ENCODE results near the gene SIL1.
A peak's percentile ranks its signal among the peaks of the same experiment; 100 is the strongest.
"Not testable (repeated sequence)": the region's sequence is repeated elsewhere in the genome, so short reads cannot be mapped to it uniquely, and the experiment has no call there.

The SIL1 gene
- 60.6 to 115 (median 87.5) reads per million in 17 experiments for total RNA-seq

DNA sequence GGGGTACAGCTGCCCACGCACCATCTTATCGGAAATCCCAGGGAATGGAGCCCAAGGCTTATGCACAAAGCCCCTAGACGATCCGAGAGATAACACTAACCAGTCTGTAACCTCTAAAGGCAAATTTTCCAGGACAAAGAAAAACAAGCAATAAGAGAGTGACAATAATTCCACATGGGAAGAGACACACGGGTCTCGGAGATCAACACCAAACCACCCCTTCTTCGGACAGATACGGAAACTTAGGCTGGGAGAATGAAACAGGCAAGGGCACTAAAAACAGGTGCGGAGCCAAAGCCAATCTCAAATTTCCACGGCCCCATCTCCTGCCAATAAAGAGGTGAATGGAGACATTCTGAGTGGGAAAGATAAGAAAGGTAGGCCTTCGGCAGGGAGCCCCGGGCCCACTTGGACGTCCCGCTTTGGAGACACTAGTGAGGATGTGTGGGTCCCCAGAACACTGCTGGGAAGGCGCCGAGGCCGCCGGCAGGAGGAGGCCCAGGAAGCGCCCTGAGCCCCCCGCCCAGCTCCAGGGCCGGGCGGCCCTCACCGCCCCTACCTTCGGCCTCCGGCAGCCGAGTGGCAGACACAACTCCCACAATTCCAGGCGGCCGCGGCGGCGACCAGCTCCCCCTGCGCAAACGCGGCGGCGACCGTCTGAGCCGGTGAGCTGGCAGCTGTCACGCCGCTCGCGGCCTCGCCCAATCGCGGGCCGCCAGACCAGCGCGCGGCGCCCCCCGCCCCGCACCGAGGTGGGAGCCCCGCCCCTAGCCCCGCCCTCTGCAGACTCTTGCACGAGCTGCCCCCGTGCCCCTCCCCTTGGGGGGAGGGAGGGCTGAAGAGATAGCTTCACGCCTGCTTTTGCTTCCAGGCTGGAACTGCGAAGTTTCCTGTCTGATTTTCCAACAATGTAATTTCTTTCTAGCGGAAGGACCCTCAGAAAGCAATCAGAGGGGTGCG is at the start of gene SIL1:
Gene SIL1, minus strand, starts transcription at position 659 of the 960 bp plus-strand sequence. CDS start 70,525 bp downstream, outside the sequence.
- peak; percentile 96 to 99 (median 97) for DNase-seq

DNA sequence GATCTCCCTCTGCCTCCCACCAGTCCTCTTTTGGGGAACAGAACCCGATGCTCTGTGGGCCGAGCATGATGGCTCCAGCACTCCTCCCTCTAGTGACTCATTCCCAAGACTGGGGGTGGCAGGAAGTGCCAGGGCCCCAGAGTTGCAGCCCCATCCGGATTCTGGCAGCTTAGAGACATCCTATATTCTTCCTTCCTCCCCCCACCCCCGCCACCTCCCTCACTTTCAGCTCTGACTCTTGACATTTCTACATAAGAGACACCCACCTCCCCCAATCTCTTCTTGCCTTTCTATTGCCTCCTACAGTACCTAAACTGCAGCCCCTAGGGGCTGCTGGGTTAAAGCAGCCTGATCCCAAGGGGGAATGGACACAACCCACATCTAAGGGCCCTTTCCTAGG is 48.2 kb upstream of the SIL1 start:
- DNase-seq, result peak; percentile 84 to 95 (median 93)

DNA sequence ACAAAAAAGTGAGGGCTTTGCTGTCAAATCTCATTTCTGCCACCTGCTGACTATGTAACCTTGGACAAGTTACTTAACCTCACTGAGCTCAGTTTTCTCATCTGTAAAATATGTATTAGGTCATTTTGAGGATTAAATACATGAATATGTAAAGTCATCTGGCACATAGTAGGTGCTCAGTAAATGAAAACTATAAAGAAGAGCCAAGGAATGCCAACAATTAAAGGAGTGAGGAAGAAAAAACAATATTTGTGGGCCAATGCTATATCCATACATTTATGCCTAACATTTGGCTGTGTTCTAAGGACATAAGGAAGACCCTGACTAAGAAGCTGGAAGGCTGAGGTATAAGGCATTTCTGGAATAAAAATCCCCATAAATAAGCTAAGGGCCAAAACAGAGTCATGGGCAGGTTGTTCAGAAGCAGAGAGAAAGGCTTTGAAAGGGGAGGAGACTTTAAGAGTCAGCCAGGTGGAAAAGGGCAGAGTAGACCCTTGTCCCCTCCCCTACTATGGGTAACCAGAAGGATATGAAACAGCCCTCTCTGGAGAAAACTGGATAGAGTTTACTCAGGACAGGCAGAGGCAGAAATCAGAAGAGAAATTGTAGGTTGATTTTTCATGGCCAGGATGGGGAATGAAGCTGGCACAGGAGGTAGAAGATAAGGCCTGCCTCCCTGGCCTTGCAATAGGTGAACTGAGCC is 47.6 kb upstream of the SIL1 start:
- DNase-seq, result no peak

DNA sequence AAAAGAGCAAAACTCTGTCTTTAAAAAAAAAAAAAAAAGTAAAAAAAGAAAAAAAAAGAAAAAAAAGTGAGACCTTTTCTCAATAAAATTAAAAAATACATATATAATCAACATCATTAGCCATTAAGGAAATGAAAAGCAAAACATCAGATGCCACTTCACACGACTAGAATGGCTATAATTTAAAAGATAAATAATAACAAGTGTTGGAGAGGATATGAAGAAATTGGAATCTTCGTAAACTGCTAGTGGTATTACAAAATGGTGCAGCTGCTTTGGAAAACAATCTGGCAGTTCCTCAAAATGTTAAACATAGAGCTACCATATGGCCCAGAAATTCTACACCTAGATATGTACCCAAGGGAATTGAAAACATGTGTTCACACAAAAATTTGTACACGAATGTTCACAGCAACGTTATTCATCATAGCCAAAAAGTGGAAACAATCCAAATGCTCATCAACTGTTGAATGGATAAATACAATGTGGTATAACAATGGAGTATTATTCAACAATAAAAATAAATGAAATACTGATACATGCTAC is 45.3 kb upstream of the SIL1 start:
- DNase-seq, result no peak

DNA sequence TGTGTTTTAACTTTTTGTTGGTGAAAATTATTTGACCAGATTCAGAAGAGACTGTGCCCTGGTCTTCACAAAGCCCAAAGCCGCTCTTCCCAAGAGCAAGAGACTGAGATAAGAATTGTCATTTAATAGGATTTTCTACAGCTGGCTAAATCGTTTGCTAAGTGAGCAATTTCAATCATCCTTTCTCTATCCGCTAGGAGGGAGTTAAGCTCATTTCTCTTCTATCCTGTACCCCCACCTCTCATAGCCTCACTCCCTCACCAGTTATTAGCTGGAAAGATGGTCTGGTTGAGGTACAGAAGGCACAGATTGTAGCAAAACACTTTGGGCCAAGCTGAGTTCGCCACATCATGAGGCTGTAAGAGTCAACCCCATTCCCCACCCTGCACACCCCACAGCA is 43.0 kb upstream of the SIL1 start:
- DNase-seq, result no peak

DNA sequence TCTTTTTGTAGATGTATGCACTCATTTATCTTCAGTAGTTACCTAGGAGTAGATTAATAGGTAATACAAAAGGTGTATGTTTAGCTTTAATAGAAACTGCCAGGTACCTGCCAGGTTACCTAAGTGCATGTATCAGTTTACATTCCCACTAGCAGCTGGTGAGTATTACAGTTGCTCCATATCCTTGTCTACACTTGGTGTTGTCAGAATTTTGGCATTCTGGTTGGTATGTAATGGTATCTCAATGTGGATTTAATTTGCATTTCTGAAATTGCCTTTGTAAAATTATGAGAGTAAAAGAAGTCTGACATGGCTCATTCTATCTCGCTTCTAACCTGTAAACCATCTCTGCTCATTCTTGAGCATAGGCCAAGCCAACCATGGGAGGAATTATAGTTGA is 38.3 kb upstream of the SIL1 start:
- DNase-seq, result no peak

DNA sequence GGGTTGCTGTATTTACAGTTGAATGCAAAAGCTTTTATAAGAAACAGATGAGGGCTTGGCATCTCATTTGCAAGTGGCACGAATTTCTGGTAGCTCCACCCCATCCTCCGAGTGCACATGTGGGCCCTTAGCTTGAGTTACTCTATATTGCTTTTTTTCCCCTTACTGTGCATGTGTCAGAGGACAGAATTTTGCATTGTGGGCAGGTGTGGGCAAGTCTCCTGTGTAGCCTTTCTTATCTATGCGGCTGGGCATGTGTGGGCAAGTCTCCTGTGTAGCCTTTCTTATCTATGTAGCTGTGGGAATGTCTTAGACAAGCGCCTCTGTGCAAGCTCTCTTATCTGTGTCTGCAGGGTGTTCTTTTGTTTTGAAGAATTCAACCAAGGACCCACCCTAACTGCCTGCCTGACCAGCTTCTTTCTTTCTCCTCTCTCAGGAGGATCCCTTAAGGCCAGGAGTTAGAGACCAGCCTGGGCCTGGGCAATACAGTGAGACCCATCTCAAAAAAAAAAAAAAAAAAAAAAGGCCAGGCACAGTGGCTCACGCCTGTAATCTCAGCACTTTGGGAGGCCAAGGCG is 34.1 kb upstream of the SIL1 start:
- DNase-seq, result no peak

DNA sequence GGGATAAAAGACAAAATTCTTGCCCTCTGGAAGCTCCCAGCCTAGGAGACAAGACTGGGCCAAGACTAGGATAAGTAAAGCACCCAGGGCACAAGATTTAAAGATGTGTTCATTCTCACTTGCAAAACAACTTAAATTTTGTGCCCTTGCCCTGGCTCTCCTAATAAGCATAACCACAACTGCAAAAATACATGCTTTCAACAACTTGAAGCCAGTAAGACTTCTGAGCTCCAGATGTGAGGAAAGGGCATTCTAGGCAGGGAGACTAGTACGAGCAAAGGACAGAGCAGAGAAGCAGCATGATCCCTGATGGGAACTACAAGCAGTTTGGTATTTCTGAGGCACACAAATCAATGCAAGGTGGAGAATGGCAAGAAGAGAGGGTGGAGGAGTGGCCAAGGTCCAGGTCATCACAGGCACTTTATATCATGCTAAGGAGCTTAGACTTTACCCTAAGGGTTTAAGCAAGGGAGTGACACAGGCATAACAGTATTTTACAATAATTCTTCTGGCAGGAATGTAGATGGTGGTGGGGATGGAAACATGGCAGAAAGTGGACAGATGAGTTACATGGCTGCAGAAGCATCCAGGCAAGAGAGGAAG is 30.1 kb upstream of the SIL1 start:
- no peak for DNase-seq

DNA sequence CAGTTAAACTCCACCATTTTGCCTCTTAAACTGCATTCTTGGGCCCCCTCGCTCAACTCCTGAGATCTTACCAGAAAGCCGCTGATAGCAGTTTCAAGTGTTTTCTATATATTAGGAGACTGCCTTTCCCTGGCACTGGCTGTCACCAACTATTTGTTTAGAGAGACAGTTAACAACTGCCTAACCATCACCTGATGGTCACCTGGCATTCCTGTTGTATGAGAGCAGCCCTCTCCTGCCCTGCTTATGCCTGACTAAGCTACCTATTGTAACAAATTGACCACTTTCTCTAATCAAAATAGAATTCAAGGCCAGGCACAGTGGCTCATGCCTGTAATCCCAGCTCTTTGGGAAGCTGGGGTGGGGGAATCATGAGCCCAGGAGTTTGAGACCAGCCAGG is 28.0 kb upstream of the SIL1 start:
- DNase-seq, result no peak

DNA sequence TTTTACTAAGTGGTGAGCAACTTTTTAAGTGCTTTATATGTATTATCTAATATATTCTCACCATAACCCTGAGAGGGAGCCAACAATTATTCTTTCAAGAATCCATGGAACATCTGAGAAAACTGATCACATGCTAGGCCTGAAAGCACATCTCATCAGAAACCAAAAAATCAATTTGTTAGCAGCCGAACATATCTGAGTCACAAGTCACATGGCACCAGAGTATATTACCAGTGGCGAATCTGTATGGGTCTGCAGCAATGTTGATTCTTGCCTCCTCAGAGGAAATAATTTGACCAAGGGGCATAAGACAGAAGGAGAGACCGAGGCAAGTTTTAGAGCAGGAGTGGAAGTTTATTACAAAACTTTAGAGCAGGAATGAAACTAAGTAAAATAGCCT is 25.3 kb upstream of the SIL1 start:
- DNase-seq, result no peak

DNA sequence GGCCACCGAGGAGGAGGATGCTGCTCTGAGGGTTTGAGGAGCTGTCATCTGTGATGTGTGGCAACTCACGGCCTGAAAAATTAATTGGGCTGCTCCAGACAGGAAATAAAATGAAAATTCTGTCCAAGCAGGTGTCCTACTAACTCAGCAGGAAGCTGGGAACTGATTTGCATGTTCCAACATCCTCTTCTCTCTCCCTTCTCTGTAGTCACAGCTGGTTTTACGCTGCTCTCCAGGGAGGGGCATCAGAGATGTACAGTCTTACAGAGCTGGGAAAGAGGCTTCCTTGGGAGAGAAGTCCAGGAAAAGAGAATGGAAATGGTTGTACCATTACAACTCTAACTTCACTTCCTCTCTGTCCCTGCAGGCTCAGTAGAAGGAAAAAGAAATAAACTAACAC is 24.2 kb upstream of the SIL1 start:
- no peak for DNase-seq

DNA sequence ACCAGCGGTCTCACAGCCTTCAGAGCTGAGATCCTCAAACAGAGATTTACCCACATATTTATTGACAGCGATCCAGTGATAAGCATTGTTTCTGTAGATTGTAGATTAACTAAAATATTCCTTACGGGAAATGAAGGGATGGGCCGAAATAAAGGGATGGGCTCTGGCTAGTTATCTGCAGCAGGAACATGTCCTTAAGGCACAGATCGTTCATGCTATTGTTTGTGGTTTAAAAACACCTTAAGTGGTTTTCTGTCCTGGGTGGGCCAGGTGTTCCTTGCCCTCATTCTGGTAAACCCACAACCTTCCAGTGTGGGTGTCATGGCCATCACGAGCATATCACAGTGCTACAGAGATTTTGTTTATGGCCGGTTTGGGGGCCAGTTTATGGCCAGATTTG is 19.9 kb upstream of the SIL1 start:
- DNase-seq, result not testable (repeated sequence)

DNA sequence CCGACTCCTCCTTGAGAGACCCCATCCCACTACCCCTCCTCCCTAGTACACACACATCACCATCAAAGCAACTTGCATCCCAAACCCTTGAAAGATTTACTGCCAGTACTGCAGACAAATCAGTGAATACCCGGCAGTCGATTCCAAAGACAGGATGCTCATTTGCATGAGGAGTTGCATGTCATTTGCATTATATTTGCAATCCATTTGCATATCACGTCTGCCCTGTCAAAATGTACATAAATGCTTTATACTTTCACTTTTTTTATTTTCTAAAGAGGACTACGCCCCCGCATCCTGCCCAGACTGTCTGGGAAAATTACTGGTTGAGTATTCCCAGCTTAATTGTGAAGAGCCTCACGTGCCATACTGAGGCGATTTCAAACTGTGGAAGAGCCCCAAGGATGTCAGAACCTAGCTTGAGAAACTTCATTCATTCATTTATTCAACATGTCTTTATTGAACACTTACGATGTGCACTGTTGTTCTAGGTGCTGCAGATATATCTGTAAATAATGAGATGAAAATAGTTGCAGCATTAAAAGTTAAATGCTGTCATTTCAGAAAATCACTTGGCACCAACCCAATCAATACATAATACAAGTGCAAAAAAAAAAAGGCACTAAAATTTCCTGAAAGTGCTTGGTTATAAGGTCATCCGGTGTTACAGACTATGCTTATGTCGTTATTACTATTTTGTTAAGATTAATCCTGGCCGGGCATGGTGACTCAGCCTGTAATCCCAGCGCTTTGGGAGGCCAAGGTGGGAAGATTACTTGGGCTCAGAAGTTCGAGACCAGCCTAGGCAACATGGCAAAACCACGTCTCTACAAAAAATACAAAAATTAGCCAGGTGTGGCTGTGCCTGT is 17.2 kb upstream of the SIL1 start:
- DNase-seq, result no peak

DNA sequence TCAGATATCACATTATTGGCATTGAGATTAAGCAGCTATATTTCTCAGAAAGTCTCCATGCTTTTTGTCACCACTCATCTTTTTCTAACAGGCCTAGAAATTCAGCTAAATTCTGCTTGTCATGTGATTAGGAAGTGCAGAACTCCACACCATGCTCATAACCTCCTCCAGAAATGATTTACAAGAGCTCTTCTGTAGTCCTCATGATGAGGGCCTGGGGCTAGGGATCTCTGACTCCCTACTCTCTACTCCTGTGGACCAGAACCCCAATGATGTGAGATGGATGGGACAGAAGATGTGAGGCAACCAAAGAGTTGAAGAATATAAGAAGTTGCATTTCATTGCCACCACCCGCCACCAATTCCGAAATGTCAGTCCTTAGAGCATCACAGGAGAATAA is 16.5 kb upstream of the SIL1 start:
- no peak for DNase-seq

DNA sequence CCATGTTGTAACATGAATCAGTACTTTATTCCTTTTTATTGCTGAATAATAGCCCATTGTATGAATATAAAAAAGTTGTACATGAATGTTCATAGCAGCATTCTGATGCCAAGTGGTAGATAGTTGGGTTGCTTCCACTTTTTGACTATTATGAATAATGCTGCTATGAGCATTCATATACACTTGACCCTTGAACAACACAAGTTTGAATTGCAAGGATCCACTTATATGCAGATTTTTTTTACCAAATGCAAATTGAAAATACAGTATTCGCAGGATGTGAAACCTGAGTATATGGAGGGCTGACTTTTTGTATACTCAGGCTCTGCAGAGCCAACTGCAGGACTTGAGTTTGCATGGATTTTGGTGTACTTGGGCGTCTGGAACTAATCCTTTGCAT is 14.7 kb upstream of the SIL1 start:
- no peak for DNase-seq

DNA sequence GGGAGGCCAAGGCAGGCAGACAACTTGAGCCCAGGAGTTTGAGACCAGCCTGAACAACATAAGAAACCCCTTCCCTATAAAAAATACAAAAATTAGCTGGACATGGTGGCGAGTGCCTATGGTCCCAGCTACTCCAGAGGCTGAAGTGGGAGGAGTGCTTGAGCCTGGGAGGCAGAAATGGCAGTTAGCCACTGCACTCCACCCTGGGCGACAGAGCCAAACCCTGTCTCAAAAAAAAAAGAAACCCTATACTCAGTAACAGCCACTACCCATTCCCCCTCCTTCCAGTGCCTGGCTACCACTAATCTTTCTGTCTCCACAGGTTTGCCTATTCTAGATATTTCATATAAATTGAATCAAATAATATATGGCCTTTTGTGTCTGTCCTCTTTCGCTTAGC is 14.3 kb upstream of the SIL1 start:
- DNase-seq, result no peak

DNA sequence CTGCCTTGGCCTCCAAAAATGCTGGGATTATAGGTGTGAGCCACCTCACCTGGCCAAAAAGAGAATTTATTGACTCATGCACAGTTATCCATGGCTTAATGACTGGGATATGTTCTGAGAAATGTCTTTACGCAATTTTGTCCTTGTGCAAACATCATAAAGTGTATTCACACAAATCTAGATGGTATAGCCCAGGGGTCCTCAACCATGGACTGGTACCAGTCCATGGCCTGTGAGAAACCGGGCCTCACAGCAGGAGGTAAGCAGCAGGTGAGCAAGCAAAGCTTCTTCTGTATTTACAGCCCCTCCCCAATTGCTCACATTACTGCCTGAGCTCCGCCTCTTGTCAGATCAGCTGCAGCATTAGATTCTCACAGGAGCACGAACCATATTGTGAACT is 12.4 kb upstream of the SIL1 start:
- no peak for DNase-seq

DNA sequence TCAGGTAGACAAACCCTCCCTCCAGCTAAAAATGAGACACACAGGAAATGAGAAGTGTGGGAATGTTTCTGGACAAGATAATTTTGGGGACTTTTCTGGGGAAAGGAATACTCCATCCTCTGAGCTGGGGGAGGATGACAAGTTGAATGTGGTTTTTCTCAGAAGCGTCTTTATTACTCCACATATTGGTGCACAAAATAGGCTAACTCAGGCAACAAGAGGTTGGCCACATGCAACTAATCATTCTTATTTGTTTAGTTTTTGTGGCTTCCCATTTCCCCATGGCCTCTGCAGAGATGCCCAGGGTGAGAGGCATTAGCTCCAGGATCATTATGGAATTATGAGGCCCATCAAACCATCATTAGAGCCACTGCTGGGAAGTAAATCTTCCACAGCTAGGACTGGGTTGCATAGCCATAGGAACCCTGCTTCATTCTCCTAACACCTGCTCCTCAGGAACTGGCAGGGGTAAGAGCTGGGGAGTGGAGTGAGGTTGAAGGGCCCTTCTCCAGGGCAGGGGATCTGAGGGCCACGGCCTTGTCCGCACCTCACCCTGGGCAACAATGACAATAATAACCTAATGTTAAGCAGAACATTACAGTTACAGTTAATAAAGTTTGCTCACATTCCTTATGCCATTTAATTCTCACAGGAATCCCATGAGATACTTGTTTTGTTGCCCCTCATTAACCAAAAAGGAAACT is 9.3 kb upstream of the SIL1 start:
- DNase-seq, result no peak

DNA sequence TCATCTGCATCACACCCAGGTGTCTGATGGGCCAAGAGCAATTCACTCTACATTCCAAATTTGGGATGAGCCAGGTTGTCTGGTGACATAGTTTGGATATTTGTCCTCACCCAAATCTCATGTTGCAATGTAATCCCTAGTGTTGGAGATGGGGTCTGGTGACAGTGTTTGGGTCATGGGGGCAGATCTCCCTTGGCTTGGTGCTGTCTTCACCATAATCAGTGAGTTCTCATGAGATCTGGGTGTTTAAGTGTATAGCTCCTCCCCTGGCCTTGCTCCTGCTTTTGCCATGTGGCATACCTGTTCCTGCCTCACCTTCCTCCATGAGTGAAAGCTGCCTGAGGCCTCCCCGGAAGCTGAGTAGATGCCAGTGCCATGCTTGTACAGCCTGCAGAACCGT is 7.4 kb upstream of the SIL1 start:
- no peak for DNase-seq

DNA sequence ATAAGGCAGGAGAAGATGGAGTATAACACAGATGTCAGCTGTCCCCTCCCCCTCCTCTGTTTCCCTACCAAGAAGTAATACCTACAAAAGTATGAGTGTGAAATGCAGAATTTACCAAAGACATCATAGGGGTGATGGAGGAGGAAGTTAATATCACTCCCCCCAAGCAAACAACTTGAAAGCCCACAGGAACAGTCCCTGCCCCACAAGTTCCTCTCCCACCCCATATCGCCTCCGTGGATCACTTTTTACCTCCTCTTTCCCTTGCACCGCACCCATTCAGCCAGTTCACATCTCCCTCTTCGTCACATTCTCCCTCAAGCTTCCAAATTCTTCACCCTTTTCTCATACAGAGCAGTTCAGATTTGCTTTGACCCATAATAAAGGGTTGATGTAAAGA is 7.0 kb upstream of the SIL1 start:
- no peak for DNase-seq

DNA sequence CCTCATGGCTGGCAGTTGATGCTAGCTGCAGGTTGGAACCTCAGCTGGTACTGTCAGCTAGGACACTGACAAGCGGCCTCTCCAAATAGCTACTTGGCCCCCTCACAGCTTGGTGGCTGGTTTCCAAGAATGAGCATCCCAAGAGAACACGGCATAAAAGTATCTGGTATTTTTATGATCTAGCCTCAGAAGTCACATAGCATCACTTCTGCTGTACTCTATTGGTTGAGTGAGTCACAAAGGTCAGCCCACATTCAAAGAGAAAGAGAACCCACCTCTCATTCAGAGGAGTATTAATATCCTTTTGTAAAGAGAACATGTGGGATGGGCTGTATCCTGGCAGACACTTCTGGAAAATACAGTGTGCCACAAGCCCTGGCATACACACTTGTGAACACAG is 6.0 kb upstream of the SIL1 start:
- DNase-seq, result no peak

Measured in suppressor macrophage (primary cell).